ENCODE data around the gene COL2A1. TPM values are rescaled to one million over a fixed set of nuclear protein-coding genes. Genes with fewer than 3 reads are reported as not detected.

The COL2A1 gene
- total and polyA plus RNA-seq, 2 donors (not counting 3 experiments of a cell fraction or from before 2014, with no cell fraction given), result not detected

GRCh38 chr12:48015954-48016353, 11.7 kb upstream of the COL2A1 start:
- Histone ChIP-seq H3K79me2 (ENCODE audit: control insufficient read depth, insufficient read depth, low read length) (no peaks in the 10 kb centered on the region), H3K4me2 (ENCODE audit: insufficient read depth, low read length) (no peak overlapping the region), H3K9me3 (replicated peaks; ENCODE audit: control insufficient read depth, insufficient read depth, low read length) (no peaks in the 10 kb centered on the region), H3K4me1 (ENCODE audit: control insufficient read depth, extremely low read depth, insufficient read depth, low read length) (no peaks in the 10 kb centered on the region), H3K27ac (ENCODE audit: insufficient read depth, low read depth, low read length) (no peak overlapping the region), H2AFZ (ENCODE audit: low read depth, low read length) (no peak overlapping the region), H3K9ac (replicated peaks; ENCODE audit: extremely low read depth, insufficient read depth, low read length) (no peak overlapping the region), H3K36me3 (ENCODE audit: control insufficient read depth in 2 of 2, extremely low read depth in 1 of 2, insufficient read depth in 2 of 2, low read length in 2 of 2) (no peaks in the 10 kb centered on the region), H3K27me3 (ENCODE audit: control insufficient read depth in 2 of 2, insufficient read depth in 2 of 2, low read length in 2 of 2) (peaks cover 24 to 30% of the 10 kb centered on the region in 2 experiments), H4K20me1 (replicated peaks; ENCODE audit: control insufficient read depth, extremely low read depth, insufficient read depth, low read length) (no peaks in the 10 kb centered on the region), H3K9me1 (replicated peaks; ENCODE audit: control insufficient read depth, extremely low read depth, insufficient read depth, low read length) (no peaks in the 10 kb centered on the region), H3K4me3 (replicated peaks in 1 of 3; ENCODE audit: insufficient read depth in 1 of 3, low read depth in 1 of 3, low read length in 3 of 3) (no peak overlapping the region)
- intact Hi-C loops (cut with micrococcal nuclease), result no loop called here
- no TSS peak for BruUV-seq (replicated peaks)
- no peak for FAIRE-seq
- TF ChIP-seq GATA2 (IDR thresholded peaks at IDR 0.05; ENCODE audit: insufficient read depth, insufficient read length, low read depth, low read length) (no peak), JUN (IDR thresholded peaks at IDR 0.05; ENCODE audit: borderline replicate concordance, insufficient read depth, insufficient read length, low read depth) (no peak), EZH2 (IDR thresholded peaks at IDR 0.05; ENCODE audit: borderline replicate concordance, low read depth, low read length, severe bottlenecking) (no peak), MAX (IDR thresholded peaks at IDR 0.05; ENCODE audit: insufficient read depth, insufficient read length) (no peak), POLR2AphosphoS5 (IDR thresholded peaks at IDR 0.05; ENCODE audit: insufficient read depth, low read depth, low read length) (no peak), CTCF (IDR thresholded peaks at IDR 0.05; ENCODE audit: extremely low read depth in 1 of 2, insufficient read depth in 1 of 2, low read depth in 1 of 2, low read length in 2 of 2) (no peak), MYC (IDR thresholded peaks at IDR 0.05; ENCODE audit: low read depth, low read length) (no peak), FOS (IDR thresholded peaks at IDR 0.05; ENCODE audit: borderline replicate concordance, insufficient read depth, low read length) (no peak), POLR2A (IDR thresholded peaks at IDR 0.05; ENCODE audit: low read depth, low read length) (no peak)
- ChIA-PET CTCF (interaction anchor here (0.7 to 2.0 kb wide), 2 partner anchors 51 to 74 kb away, joined by 4 to 5 read pairs; no protein-coding TSS in a partner anchor), POLR2A (no interaction called here)
- dilution Hi-C loops (cut with MboI; ENCODE audit: extremely low pct_ligation_motif_present, low sequenced_read_pairs), result no loop called here
- DNase-seq (ENCODE audit: low read depth, low spot score), result no peak

Measured in endothelial cell of umbilical vein (primary cell).